HG03039 (cell line): ENCODE results near the gene GFM2.
"Not testable (repeated sequence)": the region's sequence is repeated elsewhere in the genome, so short reads cannot be mapped to it uniquely, and the experiment has no call there.

Source experiments
- ATAC-seq: cut with Tn5 transposase; IDR thresholded peaks from one replicate; pipeline ENCODE4 v1.9.1; 2021; ENCODE audit warnings: mild to moderate bottlenecking, moderate library complexity; ENCODE audit not compliant: unreplicated experiment

The GFM2 gene

GRCh38 chr5:74717596-74717995 lies 49.3 kb downstream of the GFM2 start:
- no peak for ATAC-seq

GRCh38 chr5:74693191-74693590 lies 73.7 kb downstream of the GFM2 start:
- ATAC-seq, result no peak

- no peak for ATAC-seq
These were observed 79.8 kb downstream of the GFM2 start for GRCh38 chr5:74686962-74687751.

- ATAC-seq, result no peak
These were observed 80.8 kb downstream of the GFM2 start for GRCh38 chr5:74685979-74686631.

GRCh38 chr5:74684900-74685851 lies 81.7 kb downstream of the GFM2 start, which contains the start of gene HEXB:
Gene HEXB, plus strand, starts transcription at chr5:74685233. Its CDS starts 28 bp downstream, at chr5:74685261.
- peak; percentile 80 for ATAC-seq

DNA sequence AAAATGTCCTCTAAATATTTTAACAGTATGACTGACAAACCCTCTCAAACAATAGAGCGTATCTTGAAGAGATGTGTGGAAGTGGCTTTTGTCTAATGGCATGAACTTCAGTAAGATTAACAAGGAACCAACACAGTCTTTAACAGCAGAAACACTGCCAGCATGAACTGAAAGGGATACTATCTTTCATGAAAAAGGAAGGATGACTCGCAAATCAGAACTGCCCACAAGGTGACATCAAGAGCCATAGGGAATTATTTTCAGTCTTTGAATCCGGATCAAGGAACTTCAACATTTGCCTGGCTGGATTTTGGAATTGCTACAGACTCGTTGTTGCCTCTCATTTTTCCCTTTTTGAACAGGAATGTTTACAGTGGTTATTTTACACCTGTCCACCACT lies 87.0 kb downstream of the GFM2 start:
- no peak for ATAC-seq

GRCh38 chr5:74679300-74679699 lies 87.6 kb downstream of the GFM2 start:
- ATAC-seq, result not testable (repeated sequence)

DNA sequence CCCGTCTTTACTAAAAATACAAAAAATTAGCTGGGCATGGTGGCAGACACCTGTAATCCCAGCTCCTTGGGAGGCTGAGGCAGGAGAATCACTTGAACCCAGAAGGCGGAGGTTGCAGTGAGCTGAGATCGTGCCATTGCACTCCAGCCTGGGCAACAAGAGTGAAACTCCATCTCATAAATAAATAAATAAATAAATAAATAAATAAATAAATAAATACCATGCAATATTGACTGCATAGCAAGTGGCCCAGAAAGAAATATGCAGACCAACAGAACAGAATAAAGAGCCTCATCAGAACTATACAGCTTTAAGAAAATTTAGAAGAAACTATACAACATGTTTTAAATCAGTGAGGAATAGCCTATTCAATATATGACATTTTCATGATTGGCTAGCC lies 88.8 kb downstream of the GFM2 start:
- not testable (repeated sequence) for ATAC-seq

- ATAC-seq, result not testable (repeated sequence)
These were observed 90.5 kb downstream of the GFM2 start for GRCh38 chr5:74676466-74676865.

GRCh38 chr5:74673011-74673790 lies 93.7 kb downstream of the GFM2 start:
- ATAC-seq, result no peak

DNA sequence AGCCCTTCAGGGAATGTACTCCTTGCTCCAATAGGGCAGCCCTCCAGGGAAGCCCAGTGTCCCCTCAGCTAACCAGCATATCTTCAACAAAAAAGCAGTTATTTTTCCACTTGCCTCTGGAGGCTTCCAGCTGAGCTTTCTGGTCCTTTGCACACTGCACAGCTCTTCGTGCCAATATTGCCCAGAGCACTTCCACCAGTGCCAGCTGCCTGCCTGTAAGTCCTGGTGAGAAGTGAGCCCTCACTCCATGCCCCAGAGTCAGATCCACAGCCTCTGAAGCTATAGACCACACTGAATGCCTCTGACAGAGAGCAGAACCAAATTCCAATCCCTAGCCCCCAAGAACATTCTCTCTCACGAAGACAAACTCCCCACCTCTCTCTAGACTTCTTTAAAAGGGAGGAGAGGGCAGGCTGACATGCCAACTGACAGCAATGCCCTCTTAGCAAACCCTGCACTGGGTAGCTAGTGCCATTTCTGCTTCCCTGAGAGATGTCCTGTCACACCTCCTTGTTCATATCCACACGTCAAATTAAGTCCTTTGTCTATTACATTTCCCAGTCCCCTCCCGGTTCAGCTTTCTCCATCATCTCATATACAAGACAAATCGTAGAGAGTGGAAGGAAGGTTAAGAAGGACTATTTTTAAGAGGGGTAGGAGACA lies 94.6 kb downstream of the GFM2 start:
- ATAC-seq, result no peak
